Keratinocyte (primary cell): ENCODE results near the gene SLC8A3.

Source experiments
- EZH2 ChIP-seq: IDR thresholded peaks from one replicate; pipeline ENCODE4 v1.6.1; 2012; ENCODE audit warnings: inconsistent platforms, mild to moderate bottlenecking, low read length, moderate library complexity
- TF ChIP-seq, protein P1 (sequence below), 3 experiments: IDR thresholded peaks in 1 of 3; conservative IDR thresholded peaks in 1 of 3; optimal IDR thresholded peaks in 1 of 3; 2 replicates in 2 of 3; 3 replicates in 1 of 3; pipeline versions ENCODE3 to v1.5.1; 2011; ENCODE audit warnings: low read length in 3 of 3, mild to moderate bottlenecking in 3 of 3, moderate library complexity in 2 of 3, control low read depth in 1 of 3, inconsistent platforms in 1 of 3; ENCODE audit not compliant: insufficient read depth in 2 of 3; ENCODE audit errors: extremely low read depth in 1 of 3

DNA sequence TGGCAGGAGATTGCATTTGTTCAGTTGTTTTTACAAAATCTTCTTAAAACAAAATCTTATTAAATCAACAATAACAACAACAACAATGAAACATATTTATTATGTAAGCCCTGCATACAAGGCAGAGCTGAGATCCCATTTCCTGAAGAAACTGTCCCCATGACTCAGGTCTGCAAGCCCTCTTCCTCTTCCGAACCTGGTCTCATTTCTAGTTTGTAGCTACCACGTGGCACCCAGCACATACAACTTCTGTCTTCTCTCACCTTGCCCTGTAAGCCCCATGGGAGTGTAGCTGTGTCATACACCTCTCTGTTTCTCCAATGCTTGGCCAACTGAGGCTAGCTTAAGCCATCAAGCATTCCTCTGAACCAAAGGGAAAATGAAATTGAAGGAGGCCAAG, 106.4 kb downstream of the SLC8A3 start:
- TF ChIP-seq, protein P1, sequence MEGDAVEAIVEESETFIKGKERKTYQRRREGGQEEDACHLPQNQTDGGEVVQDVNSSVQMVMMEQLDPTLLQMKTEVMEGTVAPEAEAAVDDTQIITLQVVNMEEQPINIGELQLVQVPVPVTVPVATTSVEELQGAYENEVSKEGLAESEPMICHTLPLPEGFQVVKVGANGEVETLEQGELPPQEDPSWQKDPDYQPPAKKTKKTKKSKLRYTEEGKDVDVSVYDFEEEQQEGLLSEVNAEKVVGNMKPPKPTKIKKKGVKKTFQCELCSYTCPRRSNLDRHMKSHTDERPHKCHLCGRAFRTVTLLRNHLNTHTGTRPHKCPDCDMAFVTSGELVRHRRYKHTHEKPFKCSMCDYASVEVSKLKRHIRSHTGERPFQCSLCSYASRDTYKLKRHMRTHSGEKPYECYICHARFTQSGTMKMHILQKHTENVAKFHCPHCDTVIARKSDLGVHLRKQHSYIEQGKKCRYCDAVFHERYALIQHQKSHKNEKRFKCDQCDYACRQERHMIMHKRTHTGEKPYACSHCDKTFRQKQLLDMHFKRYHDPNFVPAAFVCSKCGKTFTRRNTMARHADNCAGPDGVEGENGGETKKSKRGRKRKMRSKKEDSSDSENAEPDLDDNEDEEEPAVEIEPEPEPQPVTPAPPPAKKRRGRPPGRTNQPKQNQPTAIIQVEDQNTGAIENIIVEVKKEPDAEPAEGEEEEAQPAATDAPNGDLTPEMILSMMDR (optimal IDR thresholded peaks at IDR 0.05 in 1 of 3, IDR thresholded peaks at IDR 0.05 in 1 of 3, conservative IDR thresholded peaks at IDR 0.05 in 1 of 3; ENCODE audit: extremely low read depth in 1 of 3, insufficient read depth in 2 of 3, low read length in 3 of 3) = no peak
- TF ChIP-seq EZH2 = no peak
